ENCODE data around the gene NIPSNAP3A. TPM values are rescaled to one million over a fixed set of nuclear protein-coding genes. Genes with fewer than 3 reads are reported as not detected.

Gene NIPSNAP3A
- total and polyA plus RNA-seq, 2 donors (not counting 3 experiments of a cell fraction or from before 2014, with no cell fraction given), result 27.2 TPM

GRCh38 chr9:104765138-104765537, 17.7 kb downstream of the NIPSNAP3A start:
- H2AFZ ChIP-seq (ENCODE audit: low read depth, low read length), result no peak overlapping the region
- H4K20me1 ChIP-seq (replicated peaks; ENCODE audit: control insufficient read depth, extremely low read depth, insufficient read depth, low read length), result no peaks in the 10 kb centered on the region
- no peak overlapping the region for H3K27ac ChIP-seq (ENCODE audit: insufficient read depth, low read depth, low read length)
- H3K27me3 ChIP-seq (ENCODE audit: control insufficient read depth in 2 of 2, insufficient read depth in 2 of 2, low read length in 2 of 2), result no peaks in the 10 kb centered on the region
- no peaks in the 10 kb centered on the region for H3K9me3 ChIP-seq (replicated peaks; ENCODE audit: control insufficient read depth, insufficient read depth, low read length)
- no peaks in the 10 kb centered on the region for H3K79me2 ChIP-seq (ENCODE audit: control insufficient read depth, insufficient read depth, low read length)
- DNase-seq (ENCODE audit: low read depth, low spot score), result no peak
- H3K9me1 ChIP-seq (replicated peaks; ENCODE audit: control insufficient read depth, extremely low read depth, insufficient read depth, low read length), result no peaks in the 10 kb centered on the region
- H3K9ac ChIP-seq (replicated peaks; ENCODE audit: extremely low read depth, insufficient read depth, low read length), result no peak overlapping the region
- BruUV-seq (replicated peaks), result no TSS peak
- ChIA-PET POLR2A (no interaction called here), CTCF (no interaction called here)
- H3K4me3 ChIP-seq (replicated peaks in 1 of 3; ENCODE audit: insufficient read depth in 1 of 3, low read depth in 1 of 3, low read length in 3 of 3), result no peak overlapping the region
- H3K36me3 ChIP-seq (ENCODE audit: control insufficient read depth in 2 of 2, extremely low read depth in 1 of 2, insufficient read depth in 2 of 2, low read length in 2 of 2), result no peaks in the 10 kb centered on the region
- peaks cover 6% of the 10 kb centered on the region for H3K4me1 ChIP-seq (ENCODE audit: control insufficient read depth, extremely low read depth, insufficient read depth, low read length)
- no peak for FAIRE-seq
- TF ChIP-seq MAX (IDR thresholded peaks at IDR 0.05; ENCODE audit: insufficient read depth, insufficient read length), result no peak
- TF ChIP-seq JUN (IDR thresholded peaks at IDR 0.05; ENCODE audit: borderline replicate concordance, insufficient read depth, insufficient read length, low read depth), result no peak
- no peak for TF ChIP-seq MYC (IDR thresholded peaks at IDR 0.05; ENCODE audit: low read depth, low read length)
- TF ChIP-seq EZH2 (IDR thresholded peaks at IDR 0.05; ENCODE audit: borderline replicate concordance, low read depth, low read length, severe bottlenecking), result no peak
- no peak for TF ChIP-seq GATA2 (IDR thresholded peaks at IDR 0.05; ENCODE audit: insufficient read depth, insufficient read length, low read depth, low read length)
- TF ChIP-seq FOS (IDR thresholded peaks at IDR 0.05; ENCODE audit: borderline replicate concordance, insufficient read depth, low read length), result no peak
- TF ChIP-seq POLR2A (IDR thresholded peaks at IDR 0.05; ENCODE audit: low read depth, low read length), result no peak
- TF ChIP-seq POLR2AphosphoS5 (IDR thresholded peaks at IDR 0.05; ENCODE audit: insufficient read depth, low read depth, low read length), result no peak
- TF ChIP-seq CTCF (IDR thresholded peaks at IDR 0.05; ENCODE audit: extremely low read depth in 1 of 2, insufficient read depth in 1 of 2, low read depth in 1 of 2, low read length in 2 of 2), result no peak
- dilution Hi-C loops (cut with MboI; ENCODE audit: extremely low pct_ligation_motif_present, low sequenced_read_pairs) (no loop called here), intact Hi-C loops (cut with micrococcal nuclease) (no loop called here)
- no peak overlapping the region for H3K4me2 ChIP-seq (ENCODE audit: insufficient read depth, low read length)
